C4-2B (cell line): ENCODE results near the gene NUDT1.

Experiments used
- ZFX ChIP-seq: fragments of 450-650 bp; IDR thresholded peaks from 2 replicates; pipeline ENCODE4 v1.6.1; 2017
- TF ChIP-seq, protein P1 (sequence below): fragments of 450-650 bp; conservative IDR thresholded peaks from 2 replicates; pipeline ENCODE4 v1.5.1; 2017; ENCODE audit warnings: mild to moderate bottlenecking

DNA sequence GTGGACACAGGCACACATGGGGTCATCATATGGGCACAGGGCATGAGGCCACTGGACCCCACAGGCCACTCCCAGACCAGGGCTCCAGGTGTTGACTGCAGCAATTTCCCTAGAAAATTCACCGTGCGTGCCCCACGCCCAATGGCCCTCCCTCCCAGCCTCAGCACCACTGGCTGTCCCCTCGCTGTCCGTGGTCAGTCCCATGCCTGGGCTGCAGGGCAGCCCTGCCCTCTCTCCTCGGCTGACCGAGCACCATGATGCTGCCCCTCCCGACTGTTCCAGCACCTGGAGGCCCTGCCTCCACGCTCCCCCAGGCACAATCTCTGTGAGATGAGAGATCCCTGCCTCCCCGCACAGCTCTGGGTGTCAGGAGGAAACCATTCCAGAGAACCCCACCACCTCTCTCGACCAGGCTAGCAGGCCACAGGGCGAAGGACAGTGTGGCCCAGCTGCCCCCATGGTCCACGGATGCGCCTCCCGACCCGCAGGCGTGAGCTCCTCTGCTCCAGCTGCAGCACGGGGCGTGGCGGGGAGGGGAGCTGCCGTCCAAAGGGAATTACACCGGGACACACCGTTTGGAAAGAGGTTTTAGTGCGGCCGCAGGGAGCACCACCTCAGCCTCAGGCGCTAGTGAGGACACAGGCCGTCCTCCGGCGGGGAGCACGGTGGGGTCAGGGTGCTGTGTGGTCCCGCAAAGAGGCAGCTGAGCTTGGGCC, 12.6 kb downstream of the NUDT1 start:
- TF ChIP-seq, protein P1, sequence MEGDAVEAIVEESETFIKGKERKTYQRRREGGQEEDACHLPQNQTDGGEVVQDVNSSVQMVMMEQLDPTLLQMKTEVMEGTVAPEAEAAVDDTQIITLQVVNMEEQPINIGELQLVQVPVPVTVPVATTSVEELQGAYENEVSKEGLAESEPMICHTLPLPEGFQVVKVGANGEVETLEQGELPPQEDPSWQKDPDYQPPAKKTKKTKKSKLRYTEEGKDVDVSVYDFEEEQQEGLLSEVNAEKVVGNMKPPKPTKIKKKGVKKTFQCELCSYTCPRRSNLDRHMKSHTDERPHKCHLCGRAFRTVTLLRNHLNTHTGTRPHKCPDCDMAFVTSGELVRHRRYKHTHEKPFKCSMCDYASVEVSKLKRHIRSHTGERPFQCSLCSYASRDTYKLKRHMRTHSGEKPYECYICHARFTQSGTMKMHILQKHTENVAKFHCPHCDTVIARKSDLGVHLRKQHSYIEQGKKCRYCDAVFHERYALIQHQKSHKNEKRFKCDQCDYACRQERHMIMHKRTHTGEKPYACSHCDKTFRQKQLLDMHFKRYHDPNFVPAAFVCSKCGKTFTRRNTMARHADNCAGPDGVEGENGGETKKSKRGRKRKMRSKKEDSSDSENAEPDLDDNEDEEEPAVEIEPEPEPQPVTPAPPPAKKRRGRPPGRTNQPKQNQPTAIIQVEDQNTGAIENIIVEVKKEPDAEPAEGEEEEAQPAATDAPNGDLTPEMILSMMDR, result no peak
- TF ChIP-seq ZFX, result no peak
